Neural cell (in vitro differentiated cells): ENCODE data around the gene CMKLR1.

Experiments
- EP300 ChIP-seq: fragments of 450-650 bp; conservative IDR thresholded peaks from 2 replicates; pipeline ENCODE4 v1.6.1; 2014; ENCODE audit warnings: antibody characterized with exemption, mild to moderate bottlenecking, moderate library complexity; ENCODE audit not compliant: poor library complexity, severe bottlenecking
- EZH2 ChIP-seq: fragments of 200-600, 300-800 bp; shearing (Covaris generic), sonication (generic); IDR thresholded peaks from 2 replicates; pipeline ENCODE4 v1.6.1; 2014; ENCODE audit warnings: antibody characterized with exemption, low read length, borderline replicate concordance, mild to moderate bottlenecking; ENCODE audit not compliant: insufficient read depth, poor library complexity, severe bottlenecking
- POLR2AphosphoS5 ChIP-seq: IDR thresholded peaks from 2 replicates; pipeline ENCODE4 v1.6.1; 2012
- RAD21 ChIP-seq: fragments of 450-650 bp; conservative IDR thresholded peaks from 2 replicates; pipeline ENCODE4 v1.6.1; 2014; ENCODE audit warnings: antibody characterized with exemption, mild to moderate bottlenecking, moderate library complexity
- TF ChIP-seq, protein P1 (sequence below): fragments of 450-650 bp; IDR thresholded peaks from 2 replicates; pipeline ENCODE4 v1.5.1; 2014; ENCODE audit warnings: antibody characterized with exemption, mild to moderate bottlenecking, moderate library complexity; ENCODE audit not compliant: poor library complexity, severe bottlenecking
- TF ChIP-seq, protein P2 (sequence below): IDR thresholded peaks from 2 replicates; pipeline ENCODE4 v1.6.1; 2012; ENCODE audit warnings: borderline replicate concordance

DNA sequence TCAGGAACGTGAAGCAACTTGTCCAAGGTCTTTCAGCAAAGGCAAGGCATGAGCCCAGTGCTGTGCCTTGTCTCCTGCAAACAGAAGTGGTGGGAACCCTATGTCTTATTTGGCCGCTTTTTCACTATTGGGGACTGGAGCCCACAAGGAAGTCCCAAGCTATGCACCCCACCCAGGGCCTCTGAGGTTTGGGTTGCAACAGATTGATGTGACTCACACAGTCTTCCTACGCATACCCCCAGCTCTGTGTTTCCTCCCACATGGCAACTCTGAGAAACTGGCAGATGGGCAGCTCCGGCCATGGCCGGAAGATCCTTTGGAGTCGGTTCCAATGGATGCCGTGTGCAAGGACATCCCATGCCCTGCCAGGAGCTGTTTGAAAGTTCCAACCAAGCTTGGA lies 28.3 kb upstream of the CMKLR1 start:
- TF ChIP-seq, protein P1, sequence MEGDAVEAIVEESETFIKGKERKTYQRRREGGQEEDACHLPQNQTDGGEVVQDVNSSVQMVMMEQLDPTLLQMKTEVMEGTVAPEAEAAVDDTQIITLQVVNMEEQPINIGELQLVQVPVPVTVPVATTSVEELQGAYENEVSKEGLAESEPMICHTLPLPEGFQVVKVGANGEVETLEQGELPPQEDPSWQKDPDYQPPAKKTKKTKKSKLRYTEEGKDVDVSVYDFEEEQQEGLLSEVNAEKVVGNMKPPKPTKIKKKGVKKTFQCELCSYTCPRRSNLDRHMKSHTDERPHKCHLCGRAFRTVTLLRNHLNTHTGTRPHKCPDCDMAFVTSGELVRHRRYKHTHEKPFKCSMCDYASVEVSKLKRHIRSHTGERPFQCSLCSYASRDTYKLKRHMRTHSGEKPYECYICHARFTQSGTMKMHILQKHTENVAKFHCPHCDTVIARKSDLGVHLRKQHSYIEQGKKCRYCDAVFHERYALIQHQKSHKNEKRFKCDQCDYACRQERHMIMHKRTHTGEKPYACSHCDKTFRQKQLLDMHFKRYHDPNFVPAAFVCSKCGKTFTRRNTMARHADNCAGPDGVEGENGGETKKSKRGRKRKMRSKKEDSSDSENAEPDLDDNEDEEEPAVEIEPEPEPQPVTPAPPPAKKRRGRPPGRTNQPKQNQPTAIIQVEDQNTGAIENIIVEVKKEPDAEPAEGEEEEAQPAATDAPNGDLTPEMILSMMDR: no peak
- no peak for TF ChIP-seq RAD21
- no peak for TF ChIP-seq POLR2AphosphoS5
- TF ChIP-seq EP300: no peak
- TF ChIP-seq, protein P2, sequence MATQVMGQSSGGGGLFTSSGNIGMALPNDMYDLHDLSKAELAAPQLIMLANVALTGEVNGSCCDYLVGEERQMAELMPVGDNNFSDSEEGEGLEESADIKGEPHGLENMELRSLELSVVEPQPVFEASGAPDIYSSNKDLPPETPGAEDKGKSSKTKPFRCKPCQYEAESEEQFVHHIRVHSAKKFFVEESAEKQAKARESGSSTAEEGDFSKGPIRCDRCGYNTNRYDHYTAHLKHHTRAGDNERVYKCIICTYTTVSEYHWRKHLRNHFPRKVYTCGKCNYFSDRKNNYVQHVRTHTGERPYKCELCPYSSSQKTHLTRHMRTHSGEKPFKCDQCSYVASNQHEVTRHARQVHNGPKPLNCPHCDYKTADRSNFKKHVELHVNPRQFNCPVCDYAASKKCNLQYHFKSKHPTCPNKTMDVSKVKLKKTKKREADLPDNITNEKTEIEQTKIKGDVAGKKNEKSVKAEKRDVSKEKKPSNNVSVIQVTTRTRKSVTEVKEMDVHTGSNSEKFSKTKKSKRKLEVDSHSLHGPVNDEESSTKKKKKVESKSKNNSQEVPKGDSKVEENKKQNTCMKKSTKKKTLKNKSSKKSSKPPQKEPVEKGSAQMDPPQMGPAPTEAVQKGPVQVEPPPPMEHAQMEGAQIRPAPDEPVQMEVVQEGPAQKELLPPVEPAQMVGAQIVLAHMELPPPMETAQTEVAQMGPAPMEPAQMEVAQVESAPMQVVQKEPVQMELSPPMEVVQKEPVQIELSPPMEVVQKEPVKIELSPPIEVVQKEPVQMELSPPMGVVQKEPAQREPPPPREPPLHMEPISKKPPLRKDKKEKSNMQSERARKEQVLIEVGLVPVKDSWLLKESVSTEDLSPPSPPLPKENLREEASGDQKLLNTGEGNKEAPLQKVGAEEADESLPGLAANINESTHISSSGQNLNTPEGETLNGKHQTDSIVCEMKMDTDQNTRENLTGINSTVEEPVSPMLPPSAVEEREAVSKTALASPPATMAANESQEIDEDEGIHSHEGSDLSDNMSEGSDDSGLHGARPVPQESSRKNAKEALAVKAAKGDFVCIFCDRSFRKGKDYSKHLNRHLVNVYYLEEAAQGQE: no peak
- TF ChIP-seq EZH2: no peak
